ENCODE data around the gene SMCO2.

Gene SMCO2

GRCh38 chr12:27513155-27513824 lies 66.8 kb downstream of the SMCO2 start:
- TF ChIP-seq ZFP3 (CRISPR knock-in tag; IDR thresholded peaks at IDR 0.05) (no peak), ZNF565 (CRISPR knock-in tag; conservative IDR thresholded peaks at IDR 0.05; ENCODE audit: low read depth) (no peak), PPARA (CRISPR knock-in tag; IDR thresholded peaks at IDR 0.05; ENCODE audit: borderline replicate concordance) (no peak), CSRNP3 (CRISPR knock-in tag; IDR thresholded peaks at IDR 0.05) (no peak), ZC3H10 (CRISPR knock-in tag; IDR thresholded peaks at IDR 0.05) (no peak), TSHZ2 (CRISPR knock-in tag; IDR thresholded peaks at IDR 0.05) (no peak), OSR1 (CRISPR knock-in tag; IDR thresholded peaks at IDR 0.05) (no peak), BACH2 (CRISPR knock-in tag; IDR thresholded peaks at IDR 0.05; ENCODE audit: borderline replicate concordance) (no peak), ARNTL (CRISPR knock-in tag; IDR thresholded peaks at IDR 0.05; ENCODE audit: borderline replicate concordance, low read depth) (no peak), GLIS3 (CRISPR knock-in tag; IDR thresholded peaks at IDR 0.05) (no peak), SNAI2 (CRISPR knock-in tag; IDR thresholded peaks at IDR 0.05) (no peak), ESRRG (CRISPR knock-in tag; IDR thresholded peaks at IDR 0.05) (no peak), TCF4 (CRISPR knock-in tag; IDR thresholded peaks at IDR 0.05; ENCODE audit: borderline replicate concordance) (no peak), TOX (CRISPR knock-in tag; IDR thresholded peaks at IDR 0.05; ENCODE audit: borderline replicate concordance) (no peak), CSDC2 (CRISPR knock-in tag; IDR thresholded peaks at IDR 0.05) (no peak), RARB (CRISPR knock-in tag; IDR thresholded peaks at IDR 0.05) (no peak)

GRCh38 chr12:27515671-27516070 lies 69.1 kb downstream of the SMCO2 start:
- ATAC-seq = no peak
- TF ChIP-seq ARNTL (CRISPR knock-in tag; IDR thresholded peaks at IDR 0.05; ENCODE audit: borderline replicate concordance, low read depth) (no peak), PATZ1 (CRISPR knock-in tag; IDR thresholded peaks at IDR 0.05; ENCODE audit: borderline replicate concordance) (no peak), OSR1 (CRISPR knock-in tag; IDR thresholded peaks at IDR 0.05) (no peak)

More at GRCh38 chr12:27513155-27513824, 66.8 kb downstream of the SMCO2 start:
- ATAC-seq = no peak

GRCh38 chr12:27516625-27517024 lies 70.1 kb downstream of the SMCO2 start:
- TF ChIP-seq BACH2 (CRISPR knock-in tag; IDR thresholded peaks at IDR 0.05; ENCODE audit: borderline replicate concordance) (no peak), CSDC2 (CRISPR knock-in tag; IDR thresholded peaks at IDR 0.05) (no peak), ZNF565 (CRISPR knock-in tag; conservative IDR thresholded peaks at IDR 0.05; ENCODE audit: low read depth) (no peak), PPARA (CRISPR knock-in tag; IDR thresholded peaks at IDR 0.05; ENCODE audit: borderline replicate concordance) (no peak), ZNF70 (CRISPR knock-in tag; IDR thresholded peaks at IDR 0.05) (no peak), ZFP30 (CRISPR knock-in tag; IDR thresholded peaks at IDR 0.05) (no peak), CSRNP3 (CRISPR knock-in tag; IDR thresholded peaks at IDR 0.05) (no peak), TCF4 (CRISPR knock-in tag; IDR thresholded peaks at IDR 0.05; ENCODE audit: borderline replicate concordance) (no peak), TSHZ2 (CRISPR knock-in tag; IDR thresholded peaks at IDR 0.05) (no peak), POU6F1 (CRISPR knock-in tag; IDR thresholded peaks at IDR 0.05; ENCODE audit: borderline replicate concordance, low read depth) (no peak), ZFP3 (CRISPR knock-in tag; IDR thresholded peaks at IDR 0.05) (no peak), OSR1 (CRISPR knock-in tag; IDR thresholded peaks at IDR 0.05) (no peak), GLIS3 (CRISPR knock-in tag; IDR thresholded peaks at IDR 0.05) (no peak), SNAI2 (CRISPR knock-in tag; IDR thresholded peaks at IDR 0.05) (no peak), ISL1 (CRISPR knock-in tag; IDR thresholded peaks at IDR 0.05) (no peak), TOX (CRISPR knock-in tag; IDR thresholded peaks at IDR 0.05; ENCODE audit: borderline replicate concordance) (no peak), RARB (CRISPR knock-in tag; IDR thresholded peaks at IDR 0.05) (no peak), ZNF8 (CRISPR knock-in tag; IDR thresholded peaks at IDR 0.05) (no peak)
- ATAC-seq = no peak

Data from SK-N-SH treated with all-trans-retinoic acid at 6 μM for 48 hours (cell line).